Mucosa of rectum (tissue), 2 donors: ENCODE measurements around the gene ZNF578.
A peak's percentile ranks its signal among the peaks of the same experiment; 100 is the strongest.
"Not testable (repeated sequence)": the region's sequence is repeated elsewhere in the genome, so short reads cannot be mapped to it uniquely, and the experiment has no call there.

Source experiments
- H3K27ac ChIP-seq, 2 donors: one replicate each; pipeline ENCODE4 v1.7.0; 2013; ENCODE audit warnings: inconsistent platforms in 2 of 2, low read depth in 2 of 2, low read length in 2 of 2
- H3K27me3 ChIP-seq, 2 donors: one replicate each; pipeline ENCODE4 v1.7.0; 2013; ENCODE audit warnings: low read length in 2 of 2; ENCODE audit not compliant: control insufficient read depth in 2 of 2, insufficient read depth in 2 of 2
- H3K36me3 ChIP-seq, 2 donors: one replicate each; pipeline ENCODE4 v1.7.0; 2013; ENCODE audit warnings: low read length in 2 of 2; ENCODE audit not compliant: control insufficient read depth in 2 of 2, insufficient read depth in 2 of 2
- H3K4me1 ChIP-seq, 2 donors: one replicate each; pipeline ENCODE4 v1.7.0; 2013; ENCODE audit warnings: low read length in 2 of 2, mild to moderate bottlenecking in 1 of 2; ENCODE audit not compliant: control insufficient read depth in 2 of 2, insufficient read depth in 2 of 2
- H3K4me3 ChIP-seq, 2 donors: one replicate each; pipeline ENCODE4 v1.7.0; 2013; ENCODE audit warnings: low read length in 2 of 2
- H3K9ac ChIP-seq, 2 donors: one replicate each; pipeline ENCODE4 v1.7.0; 2013; ENCODE audit warnings: low read length in 2 of 2, low read depth in 1 of 2, mild to moderate bottlenecking in 1 of 2
- H3K9me3 ChIP-seq, 2 donors: one replicate each; pipeline ENCODE4 v1.7.0; 2013; ENCODE audit warnings: low read length in 2 of 2; ENCODE audit not compliant: control insufficient read depth in 2 of 2
- donor health status: healthy.
- donor health status: Normal muscosa, but diverticular disease.

Gene ZNF578

GRCh38 chr19:52507266-52507665, 53.9 kb downstream of the ZNF578 start:
- no peak overlapping the region for H3K4me3 ChIP-seq
- H3K36me3 ChIP-seq = peaks cover 0 to 4% of the 10 kb centered on the region in 2 donors
- H3K27ac ChIP-seq = no peak overlapping the region
- H3K9ac ChIP-seq = no peak overlapping the region
- H3K9me3 ChIP-seq = peaks cover 7 to 14% of the 10 kb centered on the region in 2 donors
- H3K27me3 ChIP-seq = no peaks in the 10 kb centered on the region
- no peaks in the 10 kb centered on the region for H3K4me1 ChIP-seq

- H3K27me3 ChIP-seq = no peaks in the 10 kb centered on the region
- H3K27ac ChIP-seq = no peak overlapping the region
- H3K9ac ChIP-seq = no peak overlapping the region
- H3K9me3 ChIP-seq = peaks cover 2 to 12% of the 10 kb centered on the region in 2 donors
- no peaks in the 10 kb centered on the region for H3K36me3 ChIP-seq
- H3K4me1 ChIP-seq = no peaks in the 10 kb centered on the region
- H3K4me3 ChIP-seq = no peak overlapping the region
These were observed 62.8 kb downstream of the ZNF578 start for GRCh38 chr19:52516191-52516590.

GRCh38 chr19:52518646-52519045, 65.3 kb downstream of the ZNF578 start:
- no peaks in the 10 kb centered on the region for H3K27me3 ChIP-seq
- H3K4me3 ChIP-seq = no peak overlapping the region
- H3K36me3 ChIP-seq = no peaks in the 10 kb centered on the region
- no peak overlapping the region for H3K9ac ChIP-seq
- no peaks in the 10 kb centered on the region for H3K4me1 ChIP-seq
- H3K27ac ChIP-seq = no peak overlapping the region
- H3K9me3 ChIP-seq = peaks cover 2 to 8% of the 10 kb centered on the region in 2 donors

GRCh38 chr19:52519175-52519574, 65.8 kb downstream of the ZNF578 start:
- H3K4me1 ChIP-seq, H3K9ac ChIP-seq, H3K27me3 ChIP-seq, H3K4me3 ChIP-seq, H3K36me3 ChIP-seq, H3K9me3 ChIP-seq, H3K27ac ChIP-seq: not testable (repeated sequence)

- H3K9ac ChIP-seq = no peak overlapping the region
- H3K27ac ChIP-seq = no peak overlapping the region
- no peaks in the 10 kb centered on the region for H3K27me3 ChIP-seq
- H3K4me3 ChIP-seq = no peak overlapping the region
- no peaks in the 10 kb centered on the region for H3K4me1 ChIP-seq
- H3K9me3 ChIP-seq = peaks cover 0 to 6% of the 10 kb centered on the region in 2 donors
- H3K36me3 ChIP-seq = no peaks in the 10 kb centered on the region
These were observed 66.7 kb downstream of the ZNF578 start for GRCh38 chr19:52520013-52520412.

GRCh38 chr19:52522551-52522950, 69.2 kb downstream of the ZNF578 start:
- Histone ChIP-seq H3K9me3 (peaks cover 0 to 2% of the 10 kb centered on the region in 2 donors), H3K27ac (no peak overlapping the region), H3K4me1 (peaks cover 0 to 3% of the 10 kb centered on the region in 2 donors), H3K36me3 (no peaks in the 10 kb centered on the region), H3K27me3 (no peaks in the 10 kb centered on the region), H3K4me3 (no peak overlapping the region), H3K9ac (no peak overlapping the region)

- Histone ChIP-seq H3K27me3 (no peaks in the 10 kb centered on the region), H3K36me3 (no peaks in the 10 kb centered on the region)
These were observed 70.7 kb downstream of the ZNF578 start for GRCh38 chr19:52524086-52524485.

GRCh38 chr19:52527134-52527955, 74.0 kb downstream of the ZNF578 start, which contains the start of gene ZNF808:
Gene ZNF808, plus strand, starts transcription at chr19:52527668. Its CDS starts 15,617 bp downstream, at chr19:52543285.
- Histone ChIP-seq H3K4me3 (peak within 1 kb of the TSS; percentile 82 to 95), H3K36me3 (peaks cover 0 to 4% of the 10 kb centered on the region in 2 donors), H3K9ac (peak within 1 kb of the TSS; percentile 91 to 98), H3K27ac (peak within 1 kb of the TSS; percentile 91 to 92), H3K9me3 (peaks cover 0 to 2% of the 10 kb centered on the region in 2 donors), H3K4me1 (peaks cover 8 to 11% of the 10 kb centered on the region in 2 donors), H3K27me3 (no peaks in the 10 kb centered on the region)

More at GRCh38 chr19:52524086-52524485, 70.7 kb downstream of the ZNF578 start:
- H3K27ac ChIP-seq = no peak overlapping the region
- H3K9me3 ChIP-seq = peaks cover 0 to 2% of the 10 kb centered on the region in 2 donors
- peaks cover 8 to 11% of the 10 kb centered on the region in 2 donors for H3K4me1 ChIP-seq
- H3K9ac ChIP-seq = no peak overlapping the region
- H3K4me3 ChIP-seq = no peak overlapping the region

- Histone ChIP-seq H3K27ac (peak overlapping the region; percentile 87 to 92), H3K4me1 (peaks cover 8 to 11% of the 10 kb centered on the region in 2 donors), H3K9ac (peak overlapping the region; percentile 91 to 98), H3K9me3 (peaks cover 0 to 2% of the 10 kb centered on the region in 2 donors), H3K27me3 (no peaks in the 10 kb centered on the region), H3K4me3 (peak overlapping the region; percentile 82 to 95), H3K36me3 (peaks cover 2 to 4% of the 10 kb centered on the region in 2 donors)
These were observed 74.6 kb downstream of the ZNF578 start for GRCh38 chr19:52527956-52528351.

GRCh38 chr19:52532480-52532879, 79.1 kb downstream of the ZNF578 start:
- Histone ChIP-seq H3K27me3 (no peaks in the 10 kb centered on the region), H3K9me3 (peaks cover 0 to 6% of the 10 kb centered on the region in 2 donors), H3K9ac (no peak overlapping the region), H3K27ac (no peak overlapping the region), H3K4me1 (peaks cover 7 to 8% of the 10 kb centered on the region in 2 donors), H3K36me3 (peaks cover 7 to 19% of the 10 kb centered on the region in 2 donors), H3K4me3 (no peak overlapping the region)
